HG02981 (cell line): ENCODE results near the gene LPO.

Experiments used
- ATAC-seq: cut with Tn5 transposase; IDR thresholded peaks from one replicate; pipeline ENCODE4 v1.9.1; 2021; ENCODE audit warnings: mild to moderate bottlenecking, moderate library complexity; ENCODE audit not compliant: unreplicated experiment

Gene LPO

GRCh38 chr17:58253082-58253481, 14.7 kb downstream of the LPO start:
- no peak for ATAC-seq

GRCh38 chr17:58254803-58255202, 16.4 kb downstream of the LPO start:
- no peak for ATAC-seq

DNA sequence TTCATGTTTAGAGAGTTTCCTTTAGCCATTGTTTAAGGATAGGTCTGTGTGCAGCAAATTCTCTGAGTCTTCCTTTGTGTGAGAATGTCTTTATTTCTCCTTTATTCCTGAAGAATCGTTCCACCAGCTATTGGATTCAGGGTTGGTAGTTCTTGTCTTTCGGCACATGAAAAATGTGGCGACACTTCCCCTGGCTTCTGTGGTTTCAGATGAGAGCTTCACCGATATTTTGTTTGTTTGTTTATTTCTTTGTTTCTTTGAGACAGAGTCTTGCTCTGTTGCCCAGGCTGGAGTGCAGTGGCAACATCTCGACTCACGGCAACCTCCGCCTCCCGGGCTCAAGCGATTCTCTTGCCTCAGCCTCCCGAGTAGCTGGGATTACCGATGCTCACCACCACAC, 23.8 kb downstream of the LPO start:
- no peak for ATAC-seq

DNA sequence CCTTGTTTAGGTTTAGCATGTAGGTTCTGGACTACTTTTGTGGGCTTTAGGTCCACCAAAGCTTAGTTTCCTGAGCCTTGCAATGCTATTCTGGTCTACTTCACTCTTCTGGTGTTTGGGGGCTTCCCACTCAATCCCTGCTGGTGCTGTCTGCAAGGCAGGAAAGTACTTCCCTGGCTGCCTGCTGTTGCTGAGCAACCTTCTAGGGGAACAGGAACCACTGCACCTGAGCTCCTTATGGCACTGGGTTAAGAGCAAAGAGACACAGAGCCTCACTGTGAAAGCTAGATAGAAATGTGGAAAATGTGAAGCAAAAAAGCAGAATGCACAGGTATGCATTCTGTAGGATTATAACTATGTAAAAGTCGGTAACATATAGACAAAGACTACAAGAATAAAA, 25.4 kb downstream of the LPO start:
- ATAC-seq, result no peak

GRCh38 chr17:58264407-58265103, 26.2 kb downstream of the LPO start:
- no peak for ATAC-seq

DNA sequence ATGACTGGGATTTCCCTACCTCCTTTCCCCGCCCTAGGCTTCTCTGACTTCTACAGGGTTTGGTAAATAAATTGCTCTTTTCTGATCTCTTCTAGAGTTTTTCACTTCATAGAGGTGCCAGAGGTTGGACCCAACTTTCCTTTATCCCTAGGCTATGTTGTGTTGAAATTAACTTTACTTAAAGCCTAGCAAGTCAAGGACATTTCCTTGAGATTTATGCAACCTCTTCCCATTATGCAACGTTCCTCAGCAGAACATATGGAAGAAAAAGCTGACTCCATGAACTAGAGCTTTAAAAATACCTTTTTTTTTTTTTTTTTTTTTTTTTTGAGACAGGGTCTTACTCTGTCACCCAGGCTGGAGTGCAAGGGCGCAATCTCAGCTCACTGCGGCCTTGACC, 26.9 kb downstream of the LPO start:
- ATAC-seq, result no peak

DNA sequence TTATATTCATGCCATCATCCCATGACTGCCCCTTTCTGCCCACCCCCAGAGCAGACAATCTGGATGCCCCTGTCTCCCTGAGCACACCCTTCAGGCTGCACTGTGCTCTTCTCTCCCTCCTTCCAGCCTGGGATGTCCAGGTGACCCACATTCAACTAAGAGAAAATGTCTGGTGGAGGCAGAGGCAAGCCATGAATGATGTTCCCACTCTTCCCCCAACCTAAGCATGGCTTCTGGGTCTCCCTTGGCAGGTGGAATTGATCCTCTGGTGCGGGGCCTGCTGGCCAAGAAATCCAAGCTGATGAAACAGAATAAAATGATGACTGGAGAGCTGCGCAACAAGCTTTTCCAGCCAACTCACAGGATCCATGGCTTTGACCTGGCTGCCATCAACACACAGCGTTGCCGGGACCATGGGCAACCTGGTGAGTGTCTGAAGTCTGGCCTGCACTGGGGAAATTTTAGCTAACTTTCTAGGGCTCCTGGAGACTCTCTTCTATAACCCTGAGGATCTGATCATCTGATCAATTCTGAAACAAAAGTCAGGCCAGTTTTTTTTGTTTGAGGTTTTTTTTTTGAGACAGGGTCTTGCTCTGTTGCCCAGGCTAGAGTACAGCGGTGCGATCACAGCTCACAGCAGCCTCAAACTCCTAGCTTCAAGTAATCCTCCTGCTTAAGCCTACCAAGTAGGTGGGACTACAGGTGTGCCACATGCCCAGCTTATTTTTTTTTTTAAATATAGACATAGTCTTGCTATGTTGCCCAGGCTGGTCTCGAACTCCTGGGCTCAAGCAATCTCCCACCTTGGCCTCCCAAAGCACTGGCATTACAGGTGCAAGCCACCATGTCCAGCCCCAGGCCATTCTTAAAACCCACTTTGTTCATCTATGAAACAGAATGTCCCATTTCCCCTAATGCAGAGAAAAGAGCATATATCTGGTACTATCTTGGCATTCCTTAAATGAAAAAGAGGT, 27.8 kb downstream of the LPO start:
- no peak for ATAC-seq

- ATAC-seq, result no peak
Measured at GRCh38 chr17:58267347-58268324, 29.3 kb downstream of the LPO start.

DNA sequence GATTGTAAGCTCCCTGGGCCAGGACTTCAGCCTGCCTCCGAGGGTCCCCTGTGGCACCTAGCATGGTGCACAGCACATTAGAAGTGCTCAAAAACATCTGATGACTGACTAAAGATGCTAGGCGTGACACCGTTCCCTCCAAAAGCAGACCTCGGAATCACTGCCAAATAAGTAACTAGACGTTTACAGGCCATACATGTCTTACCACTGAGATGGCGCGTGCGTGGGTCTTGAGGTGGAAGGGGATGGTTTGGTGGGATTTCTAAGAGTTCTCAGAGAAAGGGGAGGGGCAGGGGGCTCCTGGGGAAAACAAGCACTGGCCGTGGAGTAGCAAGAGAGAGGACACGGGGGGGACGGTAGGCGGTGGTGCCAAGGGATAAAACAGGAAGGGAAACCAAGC, 29.9 kb downstream of the LPO start:
- no peak for ATAC-seq

DNA sequence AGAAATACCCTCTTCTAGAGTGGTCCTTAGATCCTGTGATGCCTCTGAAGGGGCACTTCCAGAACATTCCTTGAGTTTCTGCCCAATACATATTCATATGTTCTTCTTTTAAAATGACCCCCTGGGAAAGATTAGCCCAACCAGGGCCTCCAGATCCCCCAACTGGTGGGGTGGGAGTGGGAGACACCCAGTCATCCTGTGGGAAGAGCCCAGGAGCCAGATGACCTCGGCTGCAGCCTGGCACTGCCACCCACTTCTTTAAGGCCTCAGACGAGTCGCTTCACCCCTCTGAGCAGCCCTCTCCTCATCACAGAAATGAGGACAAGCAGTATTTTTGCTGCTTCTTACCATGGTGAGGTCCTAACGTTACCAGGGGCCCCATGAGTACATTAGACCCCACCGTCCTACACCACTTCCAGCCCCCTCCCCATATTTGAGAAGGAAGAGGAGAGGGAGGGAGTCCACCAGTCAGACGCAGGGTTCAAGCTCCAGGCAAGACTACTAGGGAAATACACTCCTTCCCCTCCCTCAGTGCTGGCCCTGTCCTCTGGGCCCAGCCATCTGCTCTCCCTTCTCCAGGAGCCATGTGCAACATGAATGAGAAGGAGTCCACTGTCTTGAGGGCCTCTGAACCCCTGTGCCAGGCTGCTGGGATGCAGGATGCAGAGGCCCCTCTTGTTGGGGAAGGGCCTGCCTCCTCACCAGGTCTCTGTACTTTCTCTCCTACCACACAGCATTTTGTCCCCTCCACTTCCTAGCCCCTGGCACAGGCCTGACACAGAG, 30.6 kb downstream of the LPO start:
- ATAC-seq, result no peak

DNA sequence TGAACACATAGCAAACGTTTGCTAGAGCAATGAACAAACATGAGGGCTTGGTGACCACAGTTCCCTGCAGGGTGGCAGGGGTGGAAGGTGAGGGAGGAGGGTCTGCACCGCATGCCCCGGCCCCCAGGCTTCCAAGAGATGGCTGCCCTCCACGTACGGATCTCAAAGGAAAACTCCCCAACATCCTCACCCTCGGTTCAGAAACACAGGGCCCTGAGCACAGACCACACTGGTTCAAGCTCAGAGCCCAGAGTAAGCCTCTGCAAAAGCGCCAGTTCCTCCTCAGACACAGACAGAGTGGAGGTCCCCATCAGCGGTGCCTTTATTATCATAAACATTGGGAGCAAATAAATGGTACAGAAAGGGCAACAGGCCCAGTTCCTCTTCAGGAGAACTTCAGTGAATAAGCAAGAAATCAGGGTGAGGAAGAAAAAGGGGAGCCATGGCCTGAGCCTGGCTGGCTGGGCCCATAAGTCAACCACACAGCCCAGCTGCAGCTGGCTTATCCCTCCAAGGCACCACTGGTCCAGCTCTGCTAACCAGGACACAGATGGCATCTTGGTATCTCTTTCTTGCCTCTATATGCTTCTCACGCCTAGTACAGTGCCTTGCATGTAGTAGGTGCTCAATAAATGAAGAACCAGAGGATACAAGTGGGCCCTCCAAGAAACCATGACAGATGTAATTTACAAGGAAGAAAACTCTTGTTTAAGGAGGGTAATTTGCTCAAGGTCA, 31.3 kb downstream of the LPO start:
- no peak for ATAC-seq

DNA sequence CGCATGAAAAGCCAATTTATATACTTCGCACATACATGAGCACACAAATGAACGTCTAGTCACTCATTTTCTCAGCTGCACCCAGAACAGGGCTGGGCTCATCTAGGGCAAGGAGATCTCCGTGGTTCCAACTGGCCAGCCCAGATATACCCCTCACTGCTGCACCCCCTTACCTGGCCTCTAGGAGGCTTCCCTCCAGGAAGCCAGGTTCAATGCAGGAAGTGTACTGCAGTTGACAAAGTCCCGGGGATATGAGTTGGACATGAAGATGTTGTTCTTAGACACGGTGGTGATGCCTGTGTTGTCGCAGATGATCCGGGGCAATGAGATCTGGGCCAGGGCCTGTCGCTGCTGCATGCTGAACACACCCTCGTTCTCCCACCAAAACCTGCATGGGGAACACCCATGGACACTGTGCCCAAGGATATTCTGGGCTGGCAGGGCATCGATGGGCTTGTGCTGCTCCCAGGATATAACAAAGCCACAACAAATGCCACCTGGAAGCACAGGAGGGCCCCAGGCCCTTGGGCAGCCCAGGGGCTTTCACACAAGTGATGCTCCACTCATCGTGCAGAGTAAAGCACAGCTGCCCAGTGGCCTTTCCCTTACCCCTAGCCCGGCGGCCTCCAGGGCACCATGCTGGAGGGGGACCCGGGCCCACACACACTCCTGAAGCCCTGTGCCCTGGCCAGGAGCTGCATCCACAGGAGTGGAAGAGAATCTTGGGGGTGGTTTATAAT, 32.3 kb downstream of the LPO start:
- no peak for ATAC-seq

DNA sequence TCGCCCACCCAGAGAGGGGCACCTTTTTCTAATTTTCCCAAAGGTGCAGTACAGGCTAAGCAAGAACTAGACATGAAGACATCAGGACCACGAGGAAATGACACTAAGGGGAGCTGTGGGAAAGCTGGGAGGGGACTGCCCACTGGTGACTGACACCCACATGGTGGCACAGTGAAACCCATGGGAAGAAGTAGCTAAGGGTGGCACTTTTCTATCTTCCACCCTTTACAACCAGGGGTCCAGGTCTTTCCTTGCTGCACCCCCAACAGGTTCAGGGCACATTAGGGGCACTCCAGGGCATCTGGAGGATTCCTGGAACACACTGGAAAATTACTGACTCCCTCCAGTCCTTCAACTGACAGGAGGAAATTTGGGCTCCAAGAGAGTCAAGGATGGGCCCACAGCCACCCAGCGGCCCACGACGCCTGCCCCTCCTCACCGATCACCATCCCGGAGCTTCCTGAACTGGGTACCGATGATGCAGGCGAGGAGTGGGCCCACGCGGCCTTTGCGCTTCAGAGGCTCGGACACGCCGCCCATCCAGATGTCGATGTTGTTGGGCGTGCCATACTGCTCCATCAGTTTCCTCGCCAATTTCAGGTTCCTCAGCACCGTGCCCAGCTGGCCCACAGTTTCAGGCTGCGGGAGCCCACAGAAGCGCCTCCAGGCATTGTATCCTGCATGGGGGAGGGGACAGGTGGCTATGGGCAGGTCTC, 33.0 kb downstream of the LPO start:
- no peak for ATAC-seq

DNA sequence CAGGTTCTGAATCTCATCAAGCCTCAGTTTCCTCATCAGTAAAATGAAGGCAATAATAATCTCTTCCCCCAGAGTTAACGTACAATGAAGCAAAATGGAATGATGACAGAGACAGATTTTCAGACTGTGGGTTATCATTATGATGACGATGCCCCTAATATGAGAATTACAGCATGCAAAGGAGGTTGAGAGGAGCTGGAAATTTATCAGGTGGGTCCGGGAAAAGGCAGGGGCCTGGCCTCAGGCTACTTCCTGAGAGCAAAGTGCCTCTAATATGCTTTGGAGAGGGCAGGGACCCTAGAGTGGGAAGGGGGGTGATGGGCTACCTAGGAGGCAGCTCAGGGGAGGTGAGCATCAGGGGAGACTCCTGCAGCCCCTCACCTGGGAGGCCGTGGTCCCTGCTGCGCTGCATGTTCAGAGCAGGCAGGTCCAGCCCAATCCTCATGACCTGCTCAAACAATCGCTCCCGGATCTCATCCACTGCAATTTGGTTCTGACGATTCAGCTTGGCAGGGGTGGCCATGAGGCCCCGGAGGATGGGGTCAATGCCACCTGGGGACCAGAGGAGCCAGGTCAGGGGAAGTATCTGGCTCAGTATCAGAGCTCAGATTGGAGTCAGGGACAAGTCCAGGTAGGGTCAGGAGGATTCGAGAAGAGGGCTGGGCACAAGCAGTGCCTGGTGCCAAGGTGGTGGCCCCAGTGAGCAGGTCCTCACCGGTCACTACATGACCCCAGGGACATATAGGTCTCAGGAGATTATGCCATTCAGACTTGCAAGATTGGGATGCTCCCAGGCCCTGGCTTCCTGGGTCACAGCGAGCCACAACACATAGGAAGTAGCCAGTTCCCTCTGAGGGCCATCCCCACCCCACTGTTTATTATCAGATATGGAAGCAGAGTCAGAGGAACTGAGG, 34.2 kb downstream of the LPO start:
- ATAC-seq, result no peak

- no peak for ATAC-seq
Measured at GRCh38 chr17:58273453-58274104, 35.2 kb downstream of the LPO start.

DNA sequence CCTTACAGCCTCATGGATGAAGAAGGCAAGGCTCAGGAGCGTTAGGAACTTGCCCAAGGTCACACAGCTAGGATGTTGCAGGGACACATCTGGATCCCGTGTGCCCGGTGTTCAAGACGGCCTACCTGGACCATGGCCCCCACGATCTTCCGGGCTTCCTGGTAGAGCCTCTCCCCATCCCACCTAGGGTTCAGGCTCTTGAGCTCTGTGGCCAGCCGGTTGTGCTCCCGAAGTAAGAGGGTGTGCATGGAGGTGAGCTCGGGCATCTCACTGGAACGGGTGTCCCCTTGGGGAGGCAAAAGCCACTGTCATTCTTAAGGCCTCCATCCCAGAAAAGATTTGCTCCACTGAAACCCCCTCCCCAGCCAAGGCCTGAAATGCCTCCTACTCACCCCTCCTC, 37.0 kb downstream of the LPO start:
- no peak for ATAC-seq

DNA sequence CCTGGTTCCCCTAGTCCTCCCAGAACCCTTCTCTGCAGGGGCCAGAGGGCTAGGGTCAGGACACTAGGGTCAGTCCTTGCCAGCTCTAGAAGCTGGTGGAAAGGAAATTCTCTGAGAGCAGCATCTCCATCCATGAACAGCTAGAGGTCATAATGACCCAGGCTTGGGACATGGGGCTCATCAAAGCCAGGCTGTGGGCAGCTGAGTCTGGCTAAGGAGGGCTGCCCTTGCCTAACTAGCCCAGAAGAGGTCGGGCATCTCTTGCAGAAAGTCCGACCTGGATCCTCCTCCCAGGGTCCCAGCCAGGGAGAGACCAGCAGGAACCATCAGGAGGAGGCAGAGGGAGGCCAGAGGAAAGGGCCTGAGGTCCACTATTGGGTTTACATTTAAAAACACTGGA, 38.0 kb downstream of the LPO start:
- ATAC-seq, result no peak
